Fibroblast of skin of scalp (primary cell): ENCODE data around the gene MYO18B.
A peak's percentile ranks its signal among the peaks of the same experiment; 100 is the strongest.

Source experiments
- DNase-seq: peaks from one replicate; pipeline ENCODE4 v3.0.0-alpha.2; 2013

Gene MYO18B

DNA sequence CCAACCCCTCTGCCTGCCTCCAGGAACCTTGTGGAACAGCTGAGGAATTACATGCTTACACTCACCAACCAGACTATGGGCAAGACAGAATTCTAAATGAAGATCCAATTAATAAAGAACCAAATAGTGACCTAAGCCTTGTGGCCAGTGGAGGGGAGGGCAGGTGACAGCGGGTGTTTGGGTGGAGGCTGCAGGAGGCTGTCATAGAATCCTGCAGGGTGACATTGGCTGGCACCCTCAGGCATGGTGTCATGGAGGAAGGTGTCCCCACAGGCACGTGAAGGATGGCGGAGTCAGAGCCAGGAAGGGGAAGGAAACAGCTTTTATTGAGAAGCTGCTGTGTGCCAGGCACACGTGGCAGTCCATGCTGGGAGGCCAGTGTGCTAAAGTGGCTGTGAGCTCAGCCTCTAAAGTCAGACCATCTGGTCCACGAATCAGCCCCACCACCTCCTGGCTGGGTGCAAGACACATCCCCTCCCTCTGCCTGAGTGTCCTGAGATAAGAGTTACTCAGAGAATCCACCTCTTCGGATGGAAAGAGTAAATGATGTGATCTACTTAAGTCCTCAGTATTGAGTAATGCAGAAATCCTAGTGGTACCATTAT lies 8.7 kb downstream of the MYO18B start:
- no peak for DNase-seq

GRCh38 chr22:25751174-25751581 lies 9.2 kb downstream of the MYO18B start:
- DNase-seq, result no peak

GRCh38 chr22:25752615-25753214 lies 10.7 kb downstream of the MYO18B start:
- no peak for DNase-seq

DNA sequence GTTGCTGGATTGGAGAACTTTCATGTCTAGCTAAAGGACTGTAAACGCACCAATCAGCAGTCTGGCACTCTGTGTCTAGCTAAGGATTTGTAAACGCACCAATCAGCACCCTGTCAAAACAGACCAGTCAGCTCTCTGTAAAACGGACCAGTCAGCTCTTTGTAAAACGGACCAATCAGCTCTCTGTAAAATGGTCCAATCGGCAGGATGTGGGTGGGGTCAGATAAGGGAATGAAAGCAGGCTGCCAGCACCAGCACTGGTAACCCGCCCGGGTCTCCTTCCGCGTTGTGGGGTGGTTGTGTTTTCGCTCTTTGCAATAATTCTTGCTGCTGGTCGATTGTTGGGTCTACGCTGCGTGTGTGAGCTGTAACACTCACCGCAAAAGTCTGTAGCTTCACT lies 11.3 kb downstream of the MYO18B start:
- no peak for DNase-seq

DNA sequence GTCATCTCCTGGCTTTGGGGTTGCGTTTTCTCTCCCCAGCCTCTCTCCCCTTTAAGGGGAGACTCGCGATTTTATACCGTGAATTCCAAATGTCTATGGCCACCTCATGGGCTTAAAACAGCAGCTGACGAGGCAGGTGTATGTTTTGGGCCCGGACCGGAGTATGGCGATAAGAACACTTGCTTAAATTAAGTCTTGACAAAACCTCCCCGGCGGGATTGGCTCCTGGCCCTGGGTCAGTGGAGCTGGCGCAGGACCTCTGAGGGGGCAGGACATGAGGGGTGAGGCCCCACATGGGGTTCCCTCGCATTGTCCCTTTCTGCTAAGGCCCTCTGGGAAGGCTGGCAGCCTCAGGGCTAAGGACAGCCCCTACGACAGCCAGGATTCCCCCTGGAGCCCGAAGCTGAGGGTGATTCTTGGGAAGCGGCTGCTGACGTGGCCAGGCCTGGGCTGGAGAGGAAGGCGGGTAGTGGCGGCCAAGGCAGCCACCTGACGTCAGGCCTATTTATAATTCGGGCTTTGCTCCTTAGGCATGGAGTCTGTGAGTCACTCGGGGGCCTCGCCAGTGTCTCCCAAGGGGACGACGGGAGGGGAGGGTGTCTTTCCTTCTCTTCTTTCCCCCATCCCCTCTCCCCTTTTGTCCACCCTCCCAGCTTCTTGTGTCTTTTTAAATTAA lies 12.7 kb downstream of the MYO18B start:
- DNase-seq, result peak; percentile 80

- DNase-seq, result no peak
These were observed 15.7 kb downstream of the MYO18B start for GRCh38 chr22:25757686-25758085.

DNA sequence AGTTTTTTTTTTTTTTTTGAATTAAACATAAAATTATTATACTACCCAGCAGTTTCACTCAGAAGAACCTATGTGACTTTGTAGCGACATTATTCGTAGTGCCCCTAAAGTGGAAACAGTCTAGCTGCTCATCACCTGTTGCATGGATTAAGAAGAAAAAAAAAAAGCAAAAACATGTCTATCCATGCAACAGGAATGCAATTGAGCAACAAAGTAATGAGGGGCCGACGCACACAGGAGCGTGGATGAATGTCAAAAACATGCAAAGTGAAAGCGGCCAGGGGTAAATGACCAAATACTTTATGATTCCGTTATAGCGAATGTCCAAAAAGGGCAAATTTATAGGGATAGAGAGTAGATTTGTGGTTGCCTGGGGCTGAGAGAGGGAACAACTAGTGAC lies 16.3 kb downstream of the MYO18B start:
- DNase-seq, result no peak

- peak; percentile 94 for DNase-seq
These were observed 17.8 kb downstream of the MYO18B start for GRCh38 chr22:25759825-25760231.

- no peak for DNase-seq
These were observed 18.3 kb downstream of the MYO18B start for GRCh38 chr22:25760294-25760693.

- DNase-seq, result no peak
These were observed 19.0 kb downstream of the MYO18B start for GRCh38 chr22:25760848-25761595.

GRCh38 chr22:25762147-25762546 lies 20.2 kb downstream of the MYO18B start:
- DNase-seq, result no peak

GRCh38 chr22:25763239-25763777 lies 21.3 kb downstream of the MYO18B start:
- DNase-seq, result peak; percentile 12

DNA sequence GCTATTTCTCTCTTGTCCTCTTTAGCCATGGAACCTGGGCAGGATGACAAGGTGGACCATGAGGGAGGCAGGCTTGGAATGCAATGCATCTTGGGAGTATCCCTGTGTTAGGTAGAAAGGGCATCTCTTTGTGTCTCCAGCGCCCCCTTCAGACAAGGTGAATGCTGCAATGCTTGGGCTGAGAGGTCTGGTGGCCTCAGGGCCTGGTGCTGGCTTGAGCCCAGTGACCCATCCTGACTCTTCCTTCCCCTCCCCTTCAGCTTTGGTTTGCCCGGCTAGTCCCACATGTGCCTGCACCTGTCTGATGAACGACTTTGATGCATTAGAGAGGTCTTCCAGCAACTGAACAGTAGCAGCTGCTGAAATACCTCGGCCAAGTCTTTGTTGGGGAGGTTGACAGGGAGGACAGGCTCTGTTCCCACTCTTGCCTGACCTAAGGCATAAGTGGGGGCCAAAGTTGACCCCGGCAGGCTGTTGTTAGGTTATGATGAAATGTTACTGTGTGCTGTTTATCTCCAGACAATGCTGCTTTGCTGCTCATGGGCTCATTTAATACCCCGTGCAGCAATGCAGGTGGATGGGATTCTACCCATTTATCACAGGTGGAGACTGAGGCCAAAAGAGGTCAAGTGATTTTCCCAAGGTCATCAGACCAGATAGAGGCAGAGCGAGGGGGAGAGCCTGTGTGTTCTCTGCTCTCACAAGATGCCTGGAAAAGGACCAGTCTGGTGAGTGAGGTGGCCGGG lies 22.5 kb downstream of the MYO18B start:
- DNase-seq, result no peak

DNA sequence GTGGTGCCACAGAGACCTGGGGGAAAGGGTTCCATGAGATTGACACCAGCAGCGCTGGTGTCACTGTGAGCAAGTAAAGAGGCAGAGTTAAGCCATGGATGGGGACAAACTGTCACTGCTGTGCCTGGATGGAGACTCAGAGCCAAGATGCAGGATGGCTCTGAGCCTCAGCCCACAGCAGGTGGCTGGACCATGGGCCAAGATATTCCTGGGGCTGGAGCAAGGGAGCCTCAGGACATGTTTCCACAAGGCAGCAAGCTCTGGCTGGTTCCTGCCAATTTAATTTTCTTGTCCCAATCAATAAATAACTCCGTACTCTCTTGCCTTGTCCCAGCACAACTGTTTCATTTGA lies 23.0 kb downstream of the MYO18B start:
- DNase-seq, result no peak

GRCh38 chr22:25765801-25766200 lies 23.8 kb downstream of the MYO18B start:
- DNase-seq, result no peak

DNA sequence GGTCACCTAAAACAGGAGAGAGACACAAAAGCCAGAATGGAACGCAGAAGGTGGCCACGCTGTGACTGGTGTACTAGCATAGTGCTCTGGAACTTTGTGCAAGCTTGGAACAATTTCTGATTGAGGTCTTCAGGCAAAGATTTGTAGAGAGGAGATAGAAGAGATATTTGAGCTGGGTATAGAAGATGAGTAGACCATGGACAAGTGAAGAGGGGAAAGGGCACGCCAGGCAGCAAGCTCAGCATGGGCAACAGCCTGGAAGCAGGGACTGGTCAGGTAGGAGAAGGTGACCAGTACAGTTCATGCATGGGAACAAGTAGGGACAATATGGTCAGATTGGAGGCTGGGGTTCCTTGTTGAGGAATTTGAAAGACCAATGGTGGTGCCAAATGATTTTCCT lies 24.4 kb downstream of the MYO18B start:
- no peak for DNase-seq

DNA sequence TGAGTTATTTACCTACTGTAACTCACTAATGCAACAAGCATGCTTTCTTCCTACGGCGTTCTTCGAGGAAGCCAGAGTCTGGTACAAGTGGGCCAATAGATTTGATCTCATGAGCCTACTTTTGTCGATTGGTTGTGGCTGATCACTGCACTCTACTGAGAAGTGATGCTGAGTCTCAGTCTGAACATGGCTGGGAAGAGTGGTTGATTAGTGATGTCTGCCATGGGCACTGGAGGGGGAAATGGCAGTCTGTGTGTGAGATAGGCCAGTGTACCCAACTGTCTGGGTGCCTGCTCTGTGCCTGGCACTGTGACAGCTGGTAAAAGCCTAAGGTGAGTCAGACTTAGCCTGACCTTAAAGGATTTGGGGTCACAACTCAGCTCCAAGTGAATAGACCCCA lies 28.3 kb downstream of the MYO18B start:
- DNase-seq, result no peak

GRCh38 chr22:25772288-25772687 lies 30.3 kb downstream of the MYO18B start:
- no peak for DNase-seq

DNA sequence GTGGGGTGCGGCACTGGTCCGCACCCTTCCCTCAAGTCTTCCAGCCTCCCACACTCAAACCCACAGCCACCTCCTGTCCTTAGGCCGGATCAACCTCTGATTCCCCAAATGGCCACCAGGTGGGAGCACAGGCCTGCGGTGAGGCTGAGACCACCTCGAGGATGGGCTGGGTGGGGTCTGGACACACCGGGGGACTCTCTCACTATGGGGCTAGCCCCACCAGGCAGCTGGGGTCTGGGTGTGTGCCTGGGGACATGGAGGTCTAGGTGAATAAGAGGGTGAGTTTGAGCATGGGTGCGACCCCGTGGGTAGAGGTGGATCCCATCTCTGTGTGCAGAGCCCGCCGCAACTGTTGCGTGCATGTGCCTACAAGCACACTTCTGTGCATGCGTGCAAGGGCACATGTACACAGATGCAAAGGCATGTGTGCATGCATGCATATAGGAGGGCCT lies 32.6 kb downstream of the MYO18B start:
- DNase-seq, result no peak

GRCh38 chr22:25775531-25775930 lies 33.5 kb downstream of the MYO18B start:
- peak; percentile 38 for DNase-seq

GRCh38 chr22:25777411-25777810 lies 35.4 kb downstream of the MYO18B start:
- DNase-seq, result no peak

GRCh38 chr22:25777870-25778269 lies 35.9 kb downstream of the MYO18B start:
- peak; percentile 44 for DNase-seq
